GM18907 (cell line): Measurements from ENCODE around the gene TMUB2.
"Not testable (repeated sequence)": the region's sequence is repeated elsewhere in the genome, so short reads cannot be mapped to it uniquely, and the experiment has no call there.

Source experiments
- ATAC-seq: cut with Tn5 transposase; IDR thresholded peaks from one replicate; pipeline ENCODE4 v1.9.1; 2021; ENCODE audit warnings: mild to moderate bottlenecking, moderate library complexity; ENCODE audit not compliant: unreplicated experiment

The TMUB2 gene

DNA sequence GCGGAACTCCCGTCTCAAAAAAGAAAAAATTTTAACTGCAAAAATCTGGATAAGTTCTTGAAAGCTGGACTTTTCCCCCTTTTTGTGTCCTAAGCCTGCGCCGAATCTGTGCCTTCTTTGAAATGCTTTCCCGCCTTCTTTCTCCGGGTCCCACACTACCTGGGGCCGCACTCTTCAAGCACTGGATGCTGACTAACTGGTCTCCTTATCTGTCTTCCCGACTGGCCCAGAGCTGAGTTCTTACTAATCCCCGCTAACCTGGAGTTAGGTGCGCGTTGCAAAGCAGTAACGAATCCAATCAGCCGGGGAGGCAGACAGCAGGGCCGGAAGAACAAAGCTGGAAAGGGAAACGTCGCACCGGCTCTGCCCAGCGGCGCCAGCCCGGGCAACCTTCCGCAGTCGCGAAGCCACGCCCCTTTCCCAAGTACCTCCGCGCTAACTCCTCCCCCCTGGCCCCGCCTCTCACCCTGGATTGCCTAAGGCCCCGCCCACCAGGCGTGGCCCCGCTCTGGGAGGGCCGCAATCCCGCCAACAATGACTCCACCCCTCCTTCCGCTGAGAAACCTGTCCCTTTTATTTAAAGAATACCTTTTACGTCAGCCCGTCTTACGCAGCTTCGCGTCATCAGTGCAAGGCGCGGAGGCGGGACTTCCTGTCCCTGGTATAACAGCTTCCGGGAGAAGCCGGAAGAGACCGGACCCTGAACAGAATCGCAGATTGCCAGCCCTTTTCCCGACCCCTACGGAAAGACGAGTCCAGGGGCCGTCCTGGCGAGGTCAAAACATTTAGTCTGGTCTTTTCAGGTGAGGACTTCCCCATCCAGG lies at the start of gene TMUB2:
Gene TMUB2 (plus strand): TSS at position 666 of the 824 bp plus-strand sequence. CDS start 737 bp downstream, outside the sequence.
- peak; percentile 86 for ATAC-seq

DNA sequence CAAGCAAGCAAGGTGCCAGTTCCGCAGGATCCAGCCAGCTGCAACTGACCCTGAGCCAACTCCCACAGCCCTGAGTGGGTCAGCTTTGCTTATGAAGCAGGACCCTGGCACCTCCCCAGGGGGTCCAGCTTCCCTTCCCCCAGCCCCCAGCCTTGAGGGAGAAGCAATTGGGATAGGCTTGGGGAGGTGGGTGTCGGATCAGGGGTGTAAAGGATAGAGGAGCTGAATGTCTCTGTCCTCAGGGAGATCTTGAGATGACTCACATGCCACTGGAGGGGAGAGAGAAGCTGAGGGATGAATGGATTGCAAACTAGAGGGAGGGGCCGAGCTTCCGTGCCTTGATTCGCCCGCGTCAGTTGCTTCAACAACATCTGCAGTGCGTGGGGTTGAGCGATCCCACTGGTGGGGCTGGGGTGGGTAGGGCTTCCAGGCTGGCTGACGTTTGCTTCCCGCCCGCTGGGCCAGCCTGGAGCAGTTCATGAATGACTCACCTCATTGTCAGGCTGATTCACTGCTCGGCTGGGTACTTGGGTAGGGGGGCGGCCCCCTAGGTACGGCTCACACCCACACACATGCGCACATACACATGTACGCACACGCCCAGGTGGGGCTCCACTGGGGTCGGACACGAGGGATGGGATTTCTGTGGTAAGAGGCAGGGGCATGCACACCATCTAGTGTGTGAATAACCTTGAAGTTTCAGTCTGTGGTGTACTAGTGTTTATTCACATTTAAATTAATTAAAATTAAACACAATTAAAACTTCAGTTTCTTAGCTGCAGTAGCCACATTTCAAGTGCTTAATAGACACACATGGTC lies 48.7 kb upstream of the TMUB2 start:
- ATAC-seq, result no peak

DNA sequence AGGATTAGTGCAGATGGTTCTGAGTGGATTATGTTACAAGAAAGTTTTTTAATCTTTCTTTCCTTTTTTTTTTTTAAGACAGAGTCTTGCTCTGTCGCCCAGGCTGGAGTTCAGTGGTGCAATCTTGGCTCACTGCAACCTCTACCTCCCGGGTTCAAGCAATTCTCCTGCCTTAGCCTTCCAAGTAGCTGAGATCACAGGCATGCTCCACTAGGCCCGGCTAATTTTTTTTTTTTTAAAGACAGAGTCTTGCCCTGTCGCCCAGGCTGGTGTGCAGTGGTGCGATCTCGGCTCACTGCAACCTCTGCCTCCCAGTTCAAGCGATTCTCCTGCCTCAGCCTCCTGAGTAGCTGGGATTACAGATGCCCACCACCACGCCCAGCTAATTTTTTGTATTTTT lies 42.9 kb upstream of the TMUB2 start:
- ATAC-seq, result not testable (repeated sequence)

DNA sequence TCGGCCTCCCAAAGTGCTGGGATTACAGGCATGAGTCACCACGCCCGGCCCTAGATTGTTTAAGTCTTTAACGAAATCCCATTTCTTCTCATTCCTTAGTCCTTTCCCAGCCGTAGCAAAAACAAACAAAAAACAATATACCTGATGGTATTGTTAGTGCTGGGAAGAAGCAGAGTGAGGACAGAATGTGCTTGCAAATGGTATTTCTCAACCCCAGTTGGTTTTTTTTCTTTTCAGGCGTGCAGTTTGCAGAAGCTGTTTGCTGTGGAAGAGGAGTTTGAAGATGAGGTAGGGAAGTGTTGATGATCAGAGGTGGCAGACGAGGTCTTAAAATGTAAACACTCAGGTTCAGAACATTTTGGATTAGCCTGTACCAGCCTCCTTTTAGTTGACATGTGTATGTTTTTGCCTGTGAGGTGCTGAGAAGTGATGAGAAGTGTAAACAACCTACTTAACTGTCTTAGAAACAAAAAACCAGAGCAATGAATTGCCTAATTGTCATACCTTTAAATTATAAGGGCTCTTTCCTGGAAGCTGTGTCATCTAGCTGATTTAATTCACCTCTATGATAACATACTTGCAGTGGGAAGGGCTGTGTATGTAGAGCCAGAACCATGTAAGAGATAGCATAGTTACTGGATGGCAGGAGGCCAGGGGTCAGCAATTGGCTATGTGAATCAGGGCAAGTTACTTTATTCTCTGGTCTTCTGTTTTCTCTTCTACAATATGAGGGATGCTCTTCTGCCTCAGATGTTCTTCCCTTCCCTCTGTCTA lies 41.6 kb upstream of the TMUB2 start:
- no peak for ATAC-seq

DNA sequence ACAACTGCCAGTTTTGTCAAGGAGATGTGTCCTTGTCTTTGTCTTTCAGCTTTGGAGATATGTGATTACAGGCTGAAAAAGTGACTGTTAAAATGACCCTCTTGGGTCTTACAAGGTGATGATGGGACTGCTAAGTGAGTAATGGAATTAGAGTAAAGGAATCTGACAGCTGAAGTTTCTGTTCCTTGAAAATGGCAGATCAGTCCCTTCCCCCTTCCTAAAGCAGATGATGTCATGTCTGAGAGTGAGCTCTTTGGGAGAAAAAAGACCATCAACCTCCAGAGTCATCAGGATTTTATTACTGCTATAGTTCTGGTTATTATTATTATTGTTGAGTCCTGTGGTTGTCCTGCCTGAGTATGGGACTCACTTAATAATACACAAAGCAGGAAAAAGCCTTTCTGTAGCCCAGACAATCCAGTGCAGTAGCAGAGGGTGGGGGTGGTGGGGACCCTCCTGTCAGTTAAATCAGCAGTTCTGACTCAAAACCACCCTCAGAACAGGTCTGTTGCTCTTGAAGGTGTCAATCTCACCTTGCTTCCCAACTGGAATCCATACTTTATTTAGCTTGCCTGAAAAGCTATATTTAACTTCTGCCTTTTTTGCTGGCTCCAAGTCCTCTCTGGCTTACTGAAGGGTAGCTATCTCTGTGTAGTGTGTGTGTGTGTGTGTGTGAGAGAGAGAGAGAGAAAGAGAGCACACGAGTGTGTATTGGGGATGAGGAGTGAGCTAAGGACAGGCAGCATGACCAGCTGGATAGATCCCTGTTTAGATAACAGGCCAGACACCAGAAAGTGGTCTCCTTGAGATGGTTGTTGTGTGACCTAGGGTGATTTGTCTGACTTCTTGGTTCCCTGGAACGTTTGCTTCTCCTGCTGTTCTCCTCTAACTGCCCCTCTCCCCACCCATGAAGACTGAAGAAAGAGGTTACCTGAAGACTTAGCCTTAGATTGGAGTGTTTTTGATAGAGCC lies 40.1 kb upstream of the TMUB2 start:
- no peak for ATAC-seq

DNA sequence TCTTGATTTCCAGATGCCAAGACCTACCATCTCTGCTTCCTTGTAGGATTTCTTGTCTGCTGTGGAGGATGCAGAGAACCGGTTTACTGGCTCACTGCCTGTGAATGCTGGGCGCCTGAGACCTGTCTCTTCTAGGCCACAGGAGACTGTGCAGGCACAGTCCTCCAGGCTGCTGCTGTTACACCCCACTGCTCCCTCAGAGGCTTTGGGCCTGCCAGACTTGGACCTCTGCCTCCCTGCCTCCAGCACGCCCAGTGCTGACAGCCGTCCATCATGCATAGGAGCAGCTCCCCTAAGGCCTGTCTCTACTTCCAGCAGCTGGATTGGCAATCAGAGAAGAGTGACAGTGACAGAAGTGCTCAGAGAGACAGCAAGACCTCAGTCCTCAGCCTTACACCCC lies 39.0 kb upstream of the TMUB2 start:
- no peak for ATAC-seq

DNA sequence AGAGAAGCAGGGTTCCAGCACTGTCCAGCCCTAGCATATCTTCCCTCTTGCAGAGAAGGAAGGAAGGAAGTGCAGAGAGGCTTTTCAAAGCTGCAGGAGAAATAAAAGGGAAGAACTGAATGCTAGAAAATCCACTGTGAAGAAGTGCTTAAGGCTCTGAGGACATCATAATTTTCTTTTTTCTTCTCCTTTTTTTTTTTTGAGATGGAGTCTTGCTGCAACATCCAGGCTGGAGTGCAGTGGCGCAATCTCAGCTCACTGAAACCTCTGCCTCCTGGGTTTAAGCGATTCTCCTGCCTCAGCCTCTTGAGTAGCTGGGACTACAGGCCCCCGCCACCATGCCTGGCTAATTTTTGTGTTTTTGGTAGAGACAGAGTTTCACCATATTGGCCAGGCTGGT lies 37.7 kb upstream of the TMUB2 start:
- not testable (repeated sequence) for ATAC-seq

DNA sequence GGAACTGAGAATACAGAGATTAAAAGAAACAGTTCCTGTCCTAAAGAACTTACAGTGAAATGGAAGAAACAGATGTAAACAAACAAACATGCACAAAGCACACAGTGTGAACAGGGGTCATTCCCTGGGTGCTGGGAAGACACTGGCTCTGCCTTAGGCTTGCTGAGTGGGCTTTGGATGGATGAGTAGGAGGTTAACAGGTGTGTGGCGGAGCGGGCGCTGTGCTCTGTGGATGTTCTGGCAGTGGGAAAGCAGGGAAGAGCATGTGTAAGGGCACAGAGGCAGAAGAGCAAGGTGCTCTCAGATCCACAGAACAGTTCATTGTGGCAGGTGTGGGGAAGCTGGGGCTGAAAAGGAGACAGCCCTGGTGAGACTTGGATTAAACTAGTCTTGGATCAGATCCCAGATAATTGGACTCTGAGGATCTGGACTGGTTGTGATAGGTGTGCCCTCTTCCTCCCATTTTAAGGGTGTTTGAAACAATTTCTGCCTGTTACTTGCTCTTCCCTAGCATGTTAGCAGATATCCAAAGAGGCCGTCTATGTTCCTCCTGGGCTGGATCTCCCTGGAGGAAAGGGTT lies 36.9 kb upstream of the TMUB2 start:
- ATAC-seq, result no peak

DNA sequence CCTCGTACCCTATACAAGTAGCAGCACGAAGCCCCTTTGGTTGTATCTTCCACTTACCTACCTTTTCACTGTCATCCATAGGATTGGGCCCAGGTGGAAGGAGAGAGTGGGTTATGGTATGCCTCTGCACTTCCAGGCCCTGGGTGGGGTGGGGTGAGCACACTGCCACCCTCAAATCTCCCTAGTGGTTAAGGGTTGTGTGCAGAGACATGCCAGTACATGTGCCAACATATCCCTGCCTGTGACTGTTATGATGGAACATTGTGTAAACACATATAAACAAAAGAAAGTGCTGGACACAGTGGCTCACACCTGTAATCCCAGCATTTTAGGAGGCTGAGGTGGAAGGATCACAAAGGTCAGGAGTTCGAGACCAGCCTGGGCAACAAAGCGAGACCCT lies 33.9 kb upstream of the TMUB2 start:
- no peak for ATAC-seq

DNA sequence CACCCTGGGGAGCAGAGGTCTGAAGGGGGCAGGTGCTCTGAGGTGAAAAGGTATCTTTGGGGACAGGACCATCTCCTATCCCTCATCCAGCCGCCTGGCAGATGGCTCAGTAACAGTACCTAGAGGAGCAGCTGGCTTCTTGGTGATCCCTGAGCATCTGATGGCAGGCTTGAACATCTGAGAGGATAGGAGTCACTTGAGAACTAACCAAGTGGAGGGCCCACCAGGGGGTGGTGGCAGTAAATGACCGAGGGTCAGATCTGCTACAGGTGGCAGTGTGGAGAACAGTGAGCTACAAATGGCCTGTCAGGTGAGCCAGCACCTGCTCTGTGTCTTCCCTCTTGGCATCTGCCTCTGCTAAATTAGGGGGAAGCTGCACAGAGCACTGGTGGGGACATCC lies 31.3 kb upstream of the TMUB2 start:
- no peak for ATAC-seq

DNA sequence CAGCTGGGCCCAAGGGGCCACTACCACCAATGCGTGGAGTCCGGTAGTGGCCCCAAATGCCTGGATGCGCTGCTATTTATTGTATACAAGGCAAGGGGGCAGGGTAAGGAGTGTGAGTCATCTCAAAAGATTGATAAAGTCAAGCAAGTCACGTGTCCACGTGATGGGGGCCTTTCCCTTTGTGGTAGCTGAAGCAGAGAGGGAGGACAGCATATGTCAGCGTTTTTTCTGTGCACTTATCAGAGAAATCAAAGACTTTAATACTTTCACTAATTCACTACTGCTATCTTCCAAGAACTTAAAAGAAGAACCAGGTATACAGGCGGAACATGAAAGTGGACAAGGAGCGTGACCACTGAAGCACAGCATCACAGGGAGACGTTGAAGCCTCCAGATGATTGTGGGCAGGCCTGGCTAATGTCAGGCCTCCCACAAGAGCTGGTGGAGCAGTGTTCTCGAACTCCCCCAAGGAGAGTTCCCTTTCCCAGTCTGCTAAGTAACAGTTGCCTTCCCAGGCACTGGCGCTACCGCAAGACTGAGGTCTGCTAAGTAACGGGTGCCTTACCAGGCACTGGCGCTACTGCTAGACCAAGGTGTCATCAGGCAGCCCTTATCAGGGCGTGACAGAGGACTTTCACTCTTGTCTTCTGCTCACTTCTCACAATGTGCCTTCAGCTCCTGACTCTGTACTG lies 27.1 kb upstream of the TMUB2 start:
- ATAC-seq, result no peak

DNA sequence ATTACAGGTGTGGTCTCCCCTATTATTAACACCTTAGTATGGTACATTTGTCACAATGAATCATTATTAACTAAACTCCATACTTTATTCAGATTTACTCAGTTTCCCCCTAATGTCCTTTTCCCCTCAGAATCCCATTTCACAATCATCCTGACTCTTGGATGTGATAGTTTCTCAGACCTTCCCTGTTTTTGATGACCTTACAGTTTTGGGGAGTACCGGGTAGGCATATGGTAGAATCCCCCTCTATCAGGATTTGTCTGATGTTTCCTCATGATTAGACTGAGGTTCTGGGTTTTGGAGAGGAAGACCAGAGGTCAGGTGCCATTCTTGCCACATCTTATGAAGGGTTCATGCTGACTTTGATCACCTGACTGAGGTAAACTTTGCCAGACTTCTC lies 22.3 kb upstream of the TMUB2 start:
- ATAC-seq, result no peak

DNA sequence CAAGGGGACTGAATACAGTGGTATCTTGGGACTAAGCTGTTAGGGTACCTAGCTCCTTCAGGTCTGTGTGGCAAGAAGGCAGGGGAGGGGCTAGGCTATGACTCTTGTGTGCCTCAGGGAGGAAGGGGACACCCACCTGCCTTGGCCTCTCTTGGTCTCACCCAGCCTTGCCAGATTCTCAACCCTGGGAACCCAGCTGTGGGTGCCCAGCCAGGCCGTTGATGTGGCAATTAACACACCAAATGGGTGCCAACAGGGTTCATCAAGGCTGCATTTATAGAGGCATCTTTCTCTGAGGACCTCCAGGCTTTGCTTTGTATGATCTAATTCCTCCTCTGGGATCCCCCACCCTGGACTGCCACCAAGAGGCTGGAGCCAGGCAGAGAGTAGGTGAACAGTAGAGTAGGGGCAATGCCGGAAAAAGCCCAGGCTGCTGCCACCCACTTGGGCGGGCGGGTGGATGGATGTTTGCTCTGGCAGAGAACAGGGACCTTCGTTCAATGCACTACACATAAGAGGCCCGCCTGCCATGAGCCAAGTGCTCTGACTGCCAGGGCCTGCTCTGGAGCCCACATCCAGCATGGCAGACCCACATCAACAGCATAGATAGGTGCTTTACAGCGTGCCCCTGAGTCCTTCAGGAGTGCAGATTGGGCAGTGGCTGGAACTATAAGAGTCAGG lies 19.5 kb upstream of the TMUB2 start:
- no peak for ATAC-seq

DNA sequence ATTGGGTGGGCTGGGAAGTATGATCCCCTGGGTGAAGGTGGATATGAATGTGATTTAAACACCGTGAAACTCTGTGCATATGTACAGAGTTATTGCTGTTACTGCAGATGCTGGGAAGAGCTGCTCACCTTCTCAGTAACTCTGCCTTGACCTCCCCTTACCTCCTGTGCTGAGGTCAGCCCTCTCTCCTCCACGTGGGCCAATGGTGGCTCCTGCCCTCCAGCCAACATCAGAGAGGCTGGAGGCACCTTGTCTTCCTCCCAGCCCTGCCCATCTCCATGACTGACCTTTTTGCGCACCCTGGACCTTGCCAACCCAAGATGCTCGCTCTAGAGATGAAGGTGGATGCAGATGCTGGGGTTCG lies 16.7 kb upstream of the TMUB2 start:
- ATAC-seq, result no peak

DNA sequence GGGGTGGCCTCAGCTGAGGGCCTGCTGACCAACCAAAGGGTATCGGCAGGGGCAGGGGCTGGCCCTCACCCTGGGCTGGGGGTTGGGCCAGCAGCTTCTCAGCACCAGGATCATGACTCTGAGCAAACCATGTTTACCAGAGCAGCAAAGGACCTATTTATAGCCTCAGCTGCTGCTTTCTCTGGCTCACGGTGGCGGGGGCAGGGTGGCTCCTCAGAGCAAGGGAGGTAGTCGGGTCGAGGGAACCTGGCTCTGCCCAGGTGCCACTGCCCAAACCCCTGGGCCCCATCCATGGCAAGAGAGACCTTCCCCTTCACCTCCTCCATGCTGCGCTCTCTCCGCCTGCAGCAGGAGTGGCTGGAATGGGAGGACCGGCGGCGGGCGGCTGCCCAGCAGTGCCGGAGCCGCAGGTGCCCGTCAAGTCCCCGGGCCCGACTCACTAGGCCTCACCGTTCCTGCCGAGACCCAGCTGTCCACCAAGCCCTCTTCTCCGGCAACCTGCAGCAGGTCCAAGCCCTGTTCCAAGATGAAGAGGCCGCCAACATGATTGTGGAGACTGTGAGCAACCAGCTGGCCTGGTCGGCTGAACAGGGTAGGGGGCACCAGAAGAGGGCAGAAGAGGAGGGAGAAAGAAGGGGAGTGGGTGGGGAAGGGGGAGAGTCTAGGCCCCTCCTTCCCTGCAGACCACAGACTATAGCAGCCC lies 16.1 kb upstream of the TMUB2 start, which contains the start of gene ASB16:
Gene ASB16 (plus strand): TSS at position 206 of the 703 bp plus-strand sequence. CDS start 86 bp downstream, at position 292.
- ATAC-seq, result no peak

DNA sequence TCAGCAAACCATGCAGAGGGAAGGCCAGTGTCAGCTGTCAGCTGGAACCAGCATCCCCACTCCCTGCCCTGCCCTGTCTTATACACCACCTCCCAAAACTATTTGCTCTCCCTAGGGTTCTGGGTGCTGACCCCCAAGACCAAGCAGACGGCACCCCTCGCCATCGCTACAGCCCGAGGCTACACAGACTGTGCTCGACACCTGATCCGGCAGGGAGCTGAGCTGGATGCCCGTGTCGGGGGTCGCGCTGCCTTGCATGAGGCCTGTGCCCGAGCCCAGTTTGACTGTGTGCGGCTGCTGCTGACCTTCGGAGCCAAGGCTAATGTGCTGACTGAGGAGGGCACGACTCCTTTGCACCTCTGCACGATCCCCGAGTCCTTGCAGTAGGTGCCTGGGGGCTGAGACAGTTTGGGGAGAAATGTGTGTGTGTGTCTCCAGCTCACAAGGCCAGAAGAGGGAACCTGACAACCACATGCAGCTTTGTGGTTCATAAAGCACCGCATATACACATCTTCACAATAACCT lies 14.8 kb upstream of the TMUB2 start:
- ATAC-seq, result no peak

DNA sequence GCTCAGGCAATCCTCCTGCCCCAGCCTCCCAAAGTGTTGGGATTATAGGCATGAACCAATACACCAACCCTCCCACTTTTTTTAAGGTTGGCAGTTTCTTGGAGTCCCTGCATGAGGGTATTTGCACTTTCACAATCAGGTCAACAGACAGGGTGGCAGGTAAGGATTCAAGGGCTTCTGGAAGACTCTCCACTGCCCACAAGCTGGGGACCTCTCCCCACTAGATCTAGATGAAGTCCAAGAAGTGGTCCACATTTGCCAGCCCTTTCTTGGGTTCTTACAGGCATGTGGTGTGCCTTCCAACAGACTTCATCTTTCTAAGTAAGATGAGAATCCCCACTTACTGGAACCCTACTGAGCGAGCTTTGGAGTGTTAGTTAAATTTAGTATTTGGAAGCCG lies 12.3 kb upstream of the TMUB2 start:
- no peak for ATAC-seq

DNA sequence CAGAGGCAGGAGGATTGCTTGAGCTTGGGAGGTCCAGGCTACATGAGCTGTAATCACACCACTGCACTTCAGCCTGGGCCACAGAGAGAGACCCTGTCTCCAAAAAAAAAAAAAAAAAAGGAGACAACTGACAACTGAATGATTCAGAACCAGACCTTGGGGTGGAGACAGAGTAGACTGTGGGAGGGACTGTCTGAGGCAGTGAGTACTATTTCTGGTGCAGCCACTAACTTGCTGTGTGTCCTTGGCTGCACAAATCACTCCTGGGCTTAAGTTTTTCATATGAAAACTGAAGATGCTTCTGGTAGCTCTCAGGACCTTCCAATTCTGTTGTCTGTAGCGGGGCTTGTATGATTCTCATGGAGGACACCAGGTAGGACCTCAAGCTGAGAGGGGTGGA lies 10.5 kb upstream of the TMUB2 start:
- ATAC-seq, result no peak
